HG03469 (cell line): Measurements from ENCODE around the gene GRB7.
A peak's percentile ranks its signal among the peaks of the same experiment; 100 is the strongest.

ENCODE experiments used
- ATAC-seq: cut with Tn5 transposase; IDR thresholded peaks from one replicate; pipeline ENCODE4 v1.9.1; 2021; ENCODE audit warnings: mild to moderate bottlenecking, moderate library complexity, moderate number of reproducible peaks; ENCODE audit not compliant: unreplicated experiment

GRB7 gene

DNA sequence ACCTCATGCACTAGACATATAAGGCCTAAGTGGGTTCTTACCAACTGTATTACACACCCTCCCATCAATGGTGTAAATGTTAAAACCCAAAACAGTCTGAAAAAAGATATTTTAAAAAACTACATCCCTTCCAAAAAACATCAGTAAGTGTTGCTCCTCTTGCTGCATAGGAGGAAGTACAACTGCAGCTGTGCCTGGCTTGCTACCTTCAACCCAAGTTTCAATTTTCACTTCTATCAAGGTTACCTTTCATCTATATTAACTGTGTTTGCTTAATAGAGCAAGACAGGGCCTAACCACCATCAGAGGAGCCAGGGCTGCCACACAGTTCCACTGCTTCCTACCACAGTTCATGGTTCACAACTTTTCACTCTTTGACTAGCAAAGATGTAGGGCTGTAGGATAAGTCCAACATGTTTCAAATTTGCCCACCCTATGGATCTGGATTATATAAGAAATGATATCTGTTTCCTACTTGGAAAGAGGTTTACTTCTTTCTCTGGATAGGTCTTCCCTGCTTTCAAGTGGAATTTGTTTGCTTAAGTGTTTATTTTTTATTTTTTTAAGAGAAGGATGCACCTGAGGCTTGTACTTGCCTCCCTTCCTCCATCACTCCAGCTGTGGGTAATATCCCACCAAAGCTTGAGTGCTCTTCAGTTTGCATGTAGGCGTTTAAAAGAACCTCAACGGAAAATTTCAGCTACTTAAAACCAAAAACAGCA, 56.7 kb downstream of the GRB7 start:
- ATAC-seq: peak; percentile 52
